BLaER1 (cell line): Measurements from ENCODE around the gene C10orf120.

Experiments used
- H3K27ac ChIP-seq: shearing (Covaris generic); formaldehyde crosslinking; 2 replicates; pipeline ENCODE4 v1.8.1; 2022
- H3K27me3 ChIP-seq: shearing (Covaris generic); formaldehyde crosslinking; 2 replicates; pipeline ENCODE4 v1.8.1; 2022
- H3K36me3 ChIP-seq: shearing (Covaris generic); formaldehyde crosslinking; 2 replicates; pipeline ENCODE4 v1.8.1; 2022
- H3K4me1 ChIP-seq: shearing (Covaris generic); formaldehyde crosslinking; 2 replicates; pipeline ENCODE4 v1.8.1; 2022
- H3K4me2 ChIP-seq: shearing (Covaris generic); formaldehyde crosslinking; 2 replicates; pipeline ENCODE4 v1.8.1; 2022
- H3K4me3 ChIP-seq: shearing (Covaris generic); formaldehyde crosslinking; 2 replicates; pipeline ENCODE4 v1.8.1; 2022
- H3K9ac ChIP-seq: shearing (Covaris generic); formaldehyde crosslinking; 2 replicates; pipeline ENCODE4 v1.8.1; 2022
- H3K9me3 ChIP-seq: shearing (Covaris generic); formaldehyde crosslinking; 2 replicates; pipeline ENCODE4 v1.8.1; 2022
- H4K20me1 ChIP-seq: shearing (Covaris generic); formaldehyde crosslinking; 2 replicates; pipeline ENCODE4 v1.8.1; 2022
- Cebpa-rat ChIP-seq: shearing (Covaris generic); IDR thresholded peaks from 2 replicates; pipeline ENCODE4 v1.8.1; 2022

The C10orf120 gene

GRCh38 chr10:122727426-122727825, 27.8 kb upstream of the C10orf120 start:
- Histone ChIP-seq H3K4me2 (peak overlapping the region; percentile 13; the same call in 1 of the 2 replicates), H3K36me3 (no peaks in the 10 kb centered on the region), H3K4me1 (peaks cover 63% of the 10 kb centered on the region), H3K9ac (no peak overlapping the region), H3K4me3 (no peak overlapping the region), H3K9me3 (no peaks in the 10 kb centered on the region), H3K27me3 (no peaks in the 10 kb centered on the region), H4K20me1 (no peaks in the 10 kb centered on the region), H3K27ac (no peak overlapping the region)
- no peak for TF ChIP-seq Cebpa-rat

- no peaks in the 10 kb centered on the region for H3K36me3 ChIP-seq
- no peaks in the 10 kb centered on the region for H4K20me1 ChIP-seq
- no peak overlapping the region for H3K4me3 ChIP-seq
- H3K27ac ChIP-seq, result no peak overlapping the region
- no peak overlapping the region for H3K9ac ChIP-seq
- TF ChIP-seq Cebpa-rat, result no peak
- peaks cover 47% of the 10 kb centered on the region for H3K4me1 ChIP-seq
- H3K4me2 ChIP-seq, result no peak overlapping the region
- H3K9me3 ChIP-seq, result no peaks in the 10 kb centered on the region
- H3K27me3 ChIP-seq, result no peaks in the 10 kb centered on the region
Measured at GRCh38 chr10:122725768-122726167, 26.1 kb upstream of the C10orf120 start.

- no peak overlapping the region for H3K4me3 ChIP-seq
- H3K4me2 ChIP-seq, result no peak overlapping the region
- H3K36me3 ChIP-seq, result no peaks in the 10 kb centered on the region
- TF ChIP-seq Cebpa-rat, result no peak
- H3K4me1 ChIP-seq, result peaks cover 40% of the 10 kb centered on the region
- H4K20me1 ChIP-seq, result no peaks in the 10 kb centered on the region
- no peaks in the 10 kb centered on the region for H3K9me3 ChIP-seq
- no peak overlapping the region for H3K27ac ChIP-seq
- H3K9ac ChIP-seq, result no peak overlapping the region
- H3K27me3 ChIP-seq, result no peaks in the 10 kb centered on the region
Measured at GRCh38 chr10:122725006-122725405, 25.4 kb upstream of the C10orf120 start.

- TF ChIP-seq Cebpa-rat, result no peak
- peaks cover 13% of the 10 kb centered on the region for H3K4me1 ChIP-seq
- no peak overlapping the region for H3K4me2 ChIP-seq
- H3K9me3 ChIP-seq, result no peaks in the 10 kb centered on the region
- H3K36me3 ChIP-seq, result no peaks in the 10 kb centered on the region
- no peak overlapping the region for H3K9ac ChIP-seq
- H4K20me1 ChIP-seq, result no peaks in the 10 kb centered on the region
- H3K27me3 ChIP-seq, result no peaks in the 10 kb centered on the region
- no peak overlapping the region for H3K27ac ChIP-seq
- H3K4me3 ChIP-seq, result no peak overlapping the region
Measured at GRCh38 chr10:122721111-122721510, 21.5 kb upstream of the C10orf120 start.

- Histone ChIP-seq H3K4me1 (peaks cover 16% of the 10 kb centered on the region), H3K4me3 (no peak overlapping the region), H3K27ac (no peak overlapping the region), H3K36me3 (no peaks in the 10 kb centered on the region), H3K27me3 (no peaks in the 10 kb centered on the region), H3K9ac (no peak overlapping the region), H3K4me2 (no peak overlapping the region), H3K9me3 (no peaks in the 10 kb centered on the region), H4K20me1 (no peaks in the 10 kb centered on the region)
- no peak for TF ChIP-seq Cebpa-rat
Measured at GRCh38 chr10:122716025-122716424, 16.4 kb upstream of the C10orf120 start.

- no peak overlapping the region for H3K4me3 ChIP-seq
- TF ChIP-seq Cebpa-rat, result no peak
- H3K27ac ChIP-seq, result no peak overlapping the region
- H3K36me3 ChIP-seq, result no peaks in the 10 kb centered on the region
- no peaks in the 10 kb centered on the region for H3K9me3 ChIP-seq
- H3K9ac ChIP-seq, result no peak overlapping the region
- H3K4me2 ChIP-seq, result no peak overlapping the region
- H3K27me3 ChIP-seq, result no peaks in the 10 kb centered on the region
- peaks cover 16% of the 10 kb centered on the region for H3K4me1 ChIP-seq
- H4K20me1 ChIP-seq, result no peaks in the 10 kb centered on the region
Measured at GRCh38 chr10:122715576-122715975, 15.9 kb upstream of the C10orf120 start.

- peak overlapping the region; percentile 10; the same call in 1 of the 2 replicates for H3K4me2 ChIP-seq
- no peak overlapping the region for H3K4me3 ChIP-seq
- no peaks in the 10 kb centered on the region for H3K9me3 ChIP-seq
- peaks cover 30% of the 10 kb centered on the region for H3K4me1 ChIP-seq
- no peak overlapping the region for H3K9ac ChIP-seq
- no peaks in the 10 kb centered on the region for H3K27me3 ChIP-seq
- H4K20me1 ChIP-seq, result no peaks in the 10 kb centered on the region
- no peak overlapping the region for H3K27ac ChIP-seq
- H3K36me3 ChIP-seq, result no peaks in the 10 kb centered on the region
- no peak for TF ChIP-seq Cebpa-rat
Measured at GRCh38 chr10:122713091-122713885, 13.6 kb upstream of the C10orf120 start.

GRCh38 chr10:122710576-122710975, 10.9 kb upstream of the C10orf120 start:
- Histone ChIP-seq H3K27me3 (no peaks in the 10 kb centered on the region), H3K36me3 (no peaks in the 10 kb centered on the region), H3K9ac (no peak overlapping the region), H3K4me2 (no peak overlapping the region), H3K27ac (no peak overlapping the region), H3K4me1 (peaks cover 45% of the 10 kb centered on the region), H4K20me1 (no peaks in the 10 kb centered on the region), H3K4me3 (no peak overlapping the region), H3K9me3 (no peaks in the 10 kb centered on the region)
- no peak for TF ChIP-seq Cebpa-rat

- H3K27ac ChIP-seq, result no peak overlapping the region
- H3K9ac ChIP-seq, result no peak overlapping the region
- H3K36me3 ChIP-seq, result no peaks in the 10 kb centered on the region
- no peaks in the 10 kb centered on the region for H3K27me3 ChIP-seq
- H3K4me2 ChIP-seq, result peak overlapping the region; percentile 34; the same call in 1 of the 2 replicates
- TF ChIP-seq Cebpa-rat, result no peak
- no peaks in the 10 kb centered on the region for H4K20me1 ChIP-seq
- H3K9me3 ChIP-seq, result no peaks in the 10 kb centered on the region
- H3K4me3 ChIP-seq, result no peak overlapping the region
- peaks cover 50% of the 10 kb centered on the region for H3K4me1 ChIP-seq
Measured at GRCh38 chr10:122709971-122710370, 10.3 kb upstream of the C10orf120 start.

GRCh38 chr10:122707535-122707934, 7.9 kb upstream of the C10orf120 start:
- H3K4me3 ChIP-seq, result no peak overlapping the region
- H3K9me3 ChIP-seq, result no peaks in the 10 kb centered on the region
- H3K4me1 ChIP-seq, result peaks cover 51% of the 10 kb centered on the region
- no peaks in the 10 kb centered on the region for H3K27me3 ChIP-seq
- H3K27ac ChIP-seq, result peak overlapping the region; percentile 39; the same call in 1 of the 2 replicates
- no peak for TF ChIP-seq Cebpa-rat
- H3K9ac ChIP-seq, result no peak overlapping the region
- no peaks in the 10 kb centered on the region for H3K36me3 ChIP-seq
- H4K20me1 ChIP-seq, result no peaks in the 10 kb centered on the region
- H3K4me2 ChIP-seq, result peak overlapping the region; percentile 78
